ENCODE results near the gene SLC25A40. TPM values are rescaled to one million over a fixed set of nuclear protein-coding genes. Genes with fewer than 3 reads are reported as not detected.
A peak's percentile ranks its signal among the peaks of the same experiment; 100 is the strongest.
"Not testable (repeated sequence)": the region's sequence is repeated elsewhere in the genome, so short reads cannot be mapped to it uniquely, and the experiment has no call there.

SLC25A40 gene
- total and polyA plus RNA-seq, 2 experiments from 2014 or later, result 6.3 to 19.0 TPM

DNA sequence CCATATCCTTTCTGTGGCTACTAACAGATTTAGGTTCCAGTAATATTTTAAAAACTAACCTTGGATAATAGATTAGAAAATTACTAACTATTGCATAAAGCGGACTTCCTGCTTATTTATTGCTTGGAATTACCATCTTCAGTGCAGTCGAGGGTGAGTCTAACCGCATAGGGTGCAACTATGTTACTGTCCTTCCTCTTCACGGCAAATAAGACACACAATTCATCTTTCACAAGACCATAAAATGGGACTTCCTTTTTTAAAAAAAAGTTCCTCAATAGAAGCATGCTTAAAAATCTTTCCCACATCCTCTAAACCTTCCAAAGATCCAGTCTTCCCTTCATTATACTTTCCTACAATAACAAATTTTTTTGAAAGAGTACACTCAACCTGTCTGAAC lies 2.1 kb downstream of the SLC25A40 start:
- H2AFZ ChIP-seq, result peak overlapping the region; percentile 98; the same call in 1 of the 2 replicates
- H3K9me3 ChIP-seq (ENCODE audit: low read depth), result no peaks in the 10 kb centered on the region
- no peak overlapping the region for H3K9ac ChIP-seq
- H3K9me2 ChIP-seq (ENCODE audit: insufficient read depth), result no peaks in the 10 kb centered on the region
- H3K79me2 ChIP-seq (ENCODE audit: insufficient read depth), result peaks cover 88% of the 10 kb centered on the region
- H4K20me1 ChIP-seq (ENCODE audit: insufficient read depth), result no peaks in the 10 kb centered on the region
- H3K36me3 ChIP-seq (ENCODE audit: low read depth), result no peaks in the 10 kb centered on the region
- 62 to 75% methylated on average over 4 of the region's 4 CpGs for WGBS, 2 experiments (ENCODE audit: low coverage in 1 of 2, low lambda C conversion rate in 2 of 2, missing lambda C conversion rate in 2 of 2)
- TF ChIP-seq EZH2phosphoT487 (IDR thresholded peaks at IDR 0.05; ENCODE audit: insufficient read depth, low read depth) (no peak), EZH2 (IDR thresholded peaks at IDR 0.05; ENCODE audit: insufficient read depth, poor library complexity, severe bottlenecking) (no peak)
- peak overlapping the region; percentile 96 for H3K4me3 ChIP-seq
- no peak for DNase-seq
- in situ Hi-C loops (cut with MboI), result no loop called here
- peaks cover 19% of the 10 kb centered on the region for H3K4me1 ChIP-seq (ENCODE audit: insufficient read depth)
- H3K27ac ChIP-seq, result no peak overlapping the region
- no peaks in the 10 kb centered on the region for H3K27me3 ChIP-seq (replicated peaks; ENCODE audit: insufficient read depth)
- peak overlapping the region; percentile 91 for H3K4me2 ChIP-seq (ENCODE audit: unreplicated experiment)
- H3F3A ChIP-seq (ENCODE audit: insufficient read depth), result peaks cover 16% of the 10 kb centered on the region

DNA sequence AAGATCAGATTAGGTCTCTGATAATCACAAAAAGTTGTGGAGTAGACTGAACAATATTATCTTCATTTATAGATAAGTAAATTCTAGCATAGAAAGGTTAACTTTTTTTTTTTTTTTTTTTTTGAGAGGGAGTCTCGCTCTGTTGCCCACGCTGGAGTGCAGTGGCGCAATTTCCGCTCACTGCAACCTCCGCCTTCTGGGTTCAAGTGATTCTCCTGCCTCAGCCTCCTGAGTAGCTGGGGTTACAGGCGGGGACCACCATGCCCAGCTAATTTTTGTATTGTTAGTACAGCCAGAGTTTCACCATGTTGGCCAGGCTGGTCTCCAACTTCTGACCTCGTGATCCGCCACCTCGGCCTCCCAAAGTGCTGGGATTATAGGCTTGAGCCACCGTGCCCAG lies 2.8 kb downstream of the SLC25A40 start:
- H3K27me3 ChIP-seq (replicated peaks; ENCODE audit: insufficient read depth); H3K27ac ChIP-seq; H2AFZ ChIP-seq; H3K9me3 ChIP-seq (ENCODE audit: low read depth); H4K20me1 ChIP-seq (ENCODE audit: insufficient read depth); DNase-seq; in situ Hi-C loops (cut with MboI); H3K36me3 ChIP-seq (ENCODE audit: low read depth); H3K9me2 ChIP-seq (ENCODE audit: insufficient read depth); H3K9ac ChIP-seq; H3K4me3 ChIP-seq; H3K4me2 ChIP-seq (ENCODE audit: unreplicated experiment): not testable (repeated sequence)
- WGBS, 2 experiments (ENCODE audit: low coverage in 1 of 2, low lambda C conversion rate in 2 of 2, missing lambda C conversion rate in 2 of 2), result 96 to 99% methylated on average over 10 of the region's 10 CpGs
- peaks cover 87% of the 10 kb centered on the region for H3K79me2 ChIP-seq (ENCODE audit: insufficient read depth)
- peaks cover 15% of the 10 kb centered on the region for H3F3A ChIP-seq (ENCODE audit: insufficient read depth)
- H3K4me1 ChIP-seq (ENCODE audit: insufficient read depth), result peaks cover 15% of the 10 kb centered on the region

DNA sequence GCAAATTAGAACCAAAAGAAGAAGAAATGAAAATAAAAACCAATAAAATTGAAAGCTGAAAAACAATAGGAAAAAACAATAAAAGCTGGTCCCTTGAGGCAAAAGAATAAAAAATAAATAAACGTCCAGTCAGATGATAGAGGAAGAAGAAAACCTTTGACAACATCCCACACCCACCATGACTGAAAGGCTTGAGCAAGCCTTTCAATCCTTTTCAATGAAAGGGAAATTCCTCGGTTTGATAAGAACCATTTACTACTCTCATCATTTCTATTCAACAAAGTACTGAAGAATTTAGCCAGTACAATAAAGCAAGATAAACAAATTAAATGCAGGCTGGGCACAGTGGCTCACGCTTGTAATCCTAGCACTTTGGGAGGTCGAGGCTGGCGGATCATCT lies 3.8 kb downstream of the SLC25A40 start:
- H3K36me3 ChIP-seq (ENCODE audit: low read depth), result no peaks in the 10 kb centered on the region
- peaks cover 7% of the 10 kb centered on the region for H3K4me1 ChIP-seq (ENCODE audit: insufficient read depth)
- peaks cover 85% of the 10 kb centered on the region for H3K79me2 ChIP-seq (ENCODE audit: insufficient read depth)
- H3K27ac ChIP-seq, result no peak overlapping the region
- no peak overlapping the region for H3K4me2 ChIP-seq (ENCODE audit: unreplicated experiment)
- peaks cover 8% of the 10 kb centered on the region for H3F3A ChIP-seq (ENCODE audit: insufficient read depth)
- no peaks in the 10 kb centered on the region for H3K9me3 ChIP-seq (ENCODE audit: low read depth)
- 89 to 90% methylated on average over 5 of the region's 5 CpGs for WGBS, 2 experiments (ENCODE audit: low coverage in 1 of 2, low lambda C conversion rate in 2 of 2, missing lambda C conversion rate in 2 of 2)
- in situ Hi-C loops (cut with MboI), result no loop called here
- no peaks in the 10 kb centered on the region for H3K27me3 ChIP-seq (replicated peaks; ENCODE audit: insufficient read depth)
- TF ChIP-seq EZH2phosphoT487 (IDR thresholded peaks at IDR 0.05; ENCODE audit: insufficient read depth, low read depth) (no peak), EZH2 (IDR thresholded peaks at IDR 0.05; ENCODE audit: insufficient read depth, poor library complexity, severe bottlenecking) (no peak)
- H3K9me2 ChIP-seq (ENCODE audit: insufficient read depth), result no peaks in the 10 kb centered on the region
- H4K20me1 ChIP-seq (ENCODE audit: insufficient read depth), result no peaks in the 10 kb centered on the region
- H3K4me3 ChIP-seq, result no peak overlapping the region
- no peak overlapping the region for H2AFZ ChIP-seq
- DNase-seq, result no peak
- no peak overlapping the region for H3K9ac ChIP-seq

DNA sequence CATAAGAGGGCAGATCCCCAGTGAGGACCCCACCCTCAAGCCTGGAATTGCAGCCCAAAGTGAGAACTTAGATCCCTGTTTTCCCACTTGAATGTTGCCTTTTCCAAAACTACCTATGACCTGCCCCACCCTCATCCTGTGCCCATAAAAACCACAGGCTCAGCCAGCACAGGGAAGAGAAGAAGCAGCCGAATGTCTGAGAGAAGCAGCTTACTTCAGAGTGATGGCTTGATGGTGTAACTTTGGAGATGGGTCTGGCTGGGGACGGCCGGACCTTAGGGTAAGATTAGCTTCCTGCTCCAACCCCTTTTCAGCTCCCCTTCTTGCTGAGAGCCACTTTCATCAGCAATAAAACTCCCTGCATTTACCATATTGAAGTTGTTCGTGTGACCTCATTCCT lies 5.7 kb downstream of the SLC25A40 start:
- 96 to 100% methylated on average over 4 of the region's 4 CpGs for WGBS, 2 experiments (ENCODE audit: low coverage in 1 of 2, low lambda C conversion rate in 2 of 2, missing lambda C conversion rate in 2 of 2)
- in situ Hi-C loops (cut with MboI), result no loop called here
- no peak overlapping the region for H3K27ac ChIP-seq

DNA sequence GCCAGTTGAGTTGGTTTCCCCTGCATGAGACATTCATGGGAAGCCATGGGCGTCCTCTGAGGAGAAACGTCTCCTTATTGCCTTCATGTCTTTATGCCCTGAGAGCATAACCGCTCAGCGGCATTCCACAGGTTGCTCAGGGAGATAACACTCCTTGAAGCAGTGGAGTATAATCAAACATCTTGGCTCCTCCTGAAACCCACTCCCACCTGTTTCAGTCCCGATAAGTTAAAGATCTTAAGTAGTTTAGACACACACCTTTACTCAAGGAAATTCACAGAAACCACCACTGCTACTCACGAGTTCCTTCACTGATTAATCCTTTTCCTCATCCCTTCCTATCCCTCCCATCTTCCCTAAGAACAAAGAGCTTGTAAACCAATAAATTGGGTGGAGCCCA lies 9.6 kb downstream of the SLC25A40 start:
- H3K9me3 ChIP-seq (ENCODE audit: low read depth); H3K4me2 ChIP-seq (ENCODE audit: unreplicated experiment); DNase-seq; H3K27me3 ChIP-seq (replicated peaks; ENCODE audit: insufficient read depth); H3K36me3 ChIP-seq (ENCODE audit: low read depth); H3F3A ChIP-seq (ENCODE audit: insufficient read depth); H3K9ac ChIP-seq; H2AFZ ChIP-seq; H3K9me2 ChIP-seq (ENCODE audit: insufficient read depth); in situ Hi-C loops (cut with MboI); H3K27ac ChIP-seq; H4K20me1 ChIP-seq (ENCODE audit: insufficient read depth); H3K4me1 ChIP-seq (ENCODE audit: insufficient read depth); H3K4me3 ChIP-seq: not testable (repeated sequence)
- H3K79me2 ChIP-seq (ENCODE audit: insufficient read depth), result peaks cover 51% of the 10 kb centered on the region
- 97% methylated on average over 6 of the region's 6 CpGs for WGBS, 2 experiments (ENCODE audit: low coverage in 1 of 2, low lambda C conversion rate in 2 of 2, missing lambda C conversion rate in 2 of 2)

More for the DNA sequence above, 5.7 kb downstream of the SLC25A40 start:
- no peaks in the 10 kb centered on the region for H3K36me3 ChIP-seq (ENCODE audit: low read depth)
- H3K4me3 ChIP-seq, result no peak overlapping the region
- H3K9me2 ChIP-seq (ENCODE audit: insufficient read depth), result no peaks in the 10 kb centered on the region
- no peaks in the 10 kb centered on the region for H3K27me3 ChIP-seq (replicated peaks; ENCODE audit: insufficient read depth)
- H3K79me2 ChIP-seq (ENCODE audit: insufficient read depth), result peaks cover 89% of the 10 kb centered on the region
- no peaks in the 10 kb centered on the region for H4K20me1 ChIP-seq (ENCODE audit: insufficient read depth)
- no peak overlapping the region for H3K9ac ChIP-seq
- no peaks in the 10 kb centered on the region for H3F3A ChIP-seq (ENCODE audit: insufficient read depth)
- no peak overlapping the region for H3K4me2 ChIP-seq (ENCODE audit: unreplicated experiment)
- H3K9me3 ChIP-seq (ENCODE audit: low read depth), result no peaks in the 10 kb centered on the region
- peaks cover 7% of the 10 kb centered on the region for H3K4me1 ChIP-seq (ENCODE audit: insufficient read depth)
- TF ChIP-seq EZH2phosphoT487 (IDR thresholded peaks at IDR 0.05; ENCODE audit: insufficient read depth, low read depth) (no peak), EZH2 (IDR thresholded peaks at IDR 0.05; ENCODE audit: insufficient read depth, poor library complexity, severe bottlenecking) (no peak)
- no peak overlapping the region for H2AFZ ChIP-seq
- no peak for DNase-seq
